Lower leg skin (tissue), 3 donors: ENCODE results near the gene ZNF385D.

ENCODE experiments used
- CTCF ChIP-seq, 3 donors: fragments of 450-650 bp; IDR thresholded peaks; one replicate each; pipeline ENCODE4 v1.5.1; 2016; ENCODE audit warnings: antibody characterized with exemption in 3 of 3, mild to moderate bottlenecking in 3 of 3, moderate library complexity in 2 of 3
- POLR2A ChIP-seq, 2 donors: fragments of 450-650 bp; IDR thresholded peaks; one replicate each; pipeline ENCODE4 v1.6.1; 2016 to 2017; ENCODE audit warnings: antibody characterized with exemption in 2 of 2, mild to moderate bottlenecking in 1 of 2, moderate library complexity in 1 of 2

DNA sequence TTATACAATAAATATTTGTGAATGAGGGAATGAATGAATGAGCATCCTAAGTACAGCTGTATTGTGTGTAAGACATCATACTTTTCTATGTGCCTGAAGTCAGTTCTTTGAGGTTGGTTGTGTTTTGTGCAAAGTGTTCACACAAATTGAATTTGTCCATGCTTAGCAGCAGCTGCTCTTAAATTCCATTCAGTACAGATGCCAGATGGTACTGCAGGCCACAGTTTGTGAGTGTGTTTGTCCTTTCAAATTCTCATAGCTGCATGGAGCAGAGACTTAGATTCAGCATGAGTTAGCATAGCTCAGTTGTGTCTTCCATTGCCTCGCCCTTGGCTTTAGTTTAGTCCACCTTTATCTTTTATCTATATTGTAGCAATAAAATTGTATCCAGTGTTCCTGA is 3.8 kb upstream of the ZNF385D start:
- TF ChIP-seq POLR2A (IDR thresholded peaks at IDR 0.05) (no peak), CTCF (IDR thresholded peaks at IDR 0.05) (no peak)
